NCI-H226 (cell line): ENCODE results near the gene FNBP1.
"Not testable (repeated sequence)": the region's sequence is repeated elsewhere in the genome, so short reads cannot be mapped to it uniquely, and the experiment has no call there.

Experiments
- DNase-seq: peaks from one replicate; pipeline ENCODE4 v3.0.0-alpha.2; 2015

The FNBP1 gene

DNA sequence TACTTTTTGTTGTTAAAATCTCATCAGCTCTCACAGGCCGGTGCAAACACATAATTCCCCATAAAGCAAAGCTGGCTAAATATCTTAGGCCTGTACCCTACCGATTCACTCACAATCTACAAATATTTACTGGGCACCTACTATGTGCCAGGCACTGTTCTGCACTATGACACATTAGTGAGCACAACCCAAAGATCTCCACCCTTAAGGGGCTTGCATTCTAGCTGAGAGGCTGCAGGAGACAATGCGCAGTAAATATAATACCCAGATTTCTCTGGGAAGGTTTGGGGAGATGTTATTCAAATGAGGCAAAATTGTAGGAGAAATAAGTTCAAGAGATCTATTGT lies 53.7 kb downstream of the FNBP1 start:
- no peak for DNase-seq

DNA sequence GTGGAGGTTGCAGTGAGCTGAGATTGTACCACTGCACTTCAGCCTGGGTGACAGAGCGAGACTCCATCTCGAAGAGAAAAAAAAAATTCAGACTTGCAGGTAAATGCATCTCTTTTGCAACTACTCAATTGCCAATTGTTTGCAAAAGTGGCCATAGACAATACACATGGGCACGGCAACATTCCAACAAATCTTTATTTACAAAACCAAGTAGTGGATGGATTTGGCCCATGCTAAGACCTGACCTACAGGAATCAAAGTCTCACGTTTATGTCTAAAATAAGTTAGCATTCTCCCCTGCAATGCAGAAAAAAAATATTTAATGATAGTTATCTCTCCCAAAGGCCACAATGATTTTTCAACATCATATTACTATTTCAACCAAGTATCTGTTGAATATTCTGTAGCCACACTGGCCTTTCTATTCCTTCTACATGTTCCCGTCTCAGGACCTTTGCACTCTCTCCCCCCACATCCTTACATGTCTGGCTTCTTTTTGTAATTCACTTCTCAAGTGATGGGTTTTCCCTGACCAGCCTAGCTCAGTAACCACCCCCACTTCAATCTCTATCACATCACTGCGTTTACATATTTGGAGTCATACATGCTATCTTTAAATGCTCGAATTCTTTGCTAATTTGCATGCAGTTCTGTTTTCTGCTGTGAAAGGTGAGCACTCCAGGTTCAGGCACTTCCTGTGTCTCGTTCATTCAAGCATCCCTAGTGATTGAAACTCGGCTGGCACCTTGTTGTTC lies 54.2 kb downstream of the FNBP1 start:
- DNase-seq = peak; percentile 2

DNA sequence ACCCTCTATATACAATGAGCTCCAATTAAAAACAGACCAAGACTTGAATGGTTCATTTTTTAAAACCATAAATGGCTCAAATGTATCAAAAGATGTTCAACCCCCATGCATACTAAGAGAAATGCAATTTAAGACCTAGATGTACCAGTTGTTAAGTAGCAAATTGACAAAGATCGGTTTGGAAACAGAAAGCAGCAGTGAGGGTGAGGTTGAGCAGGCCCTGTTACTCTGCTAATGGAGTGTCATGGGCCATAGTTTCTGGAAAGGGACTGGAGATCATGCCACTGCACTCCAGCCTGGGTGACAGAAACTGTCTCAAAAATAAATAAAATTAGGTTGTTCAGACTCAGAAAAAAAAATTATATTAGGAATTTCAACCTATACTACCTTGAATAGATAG lies 55.0 kb downstream of the FNBP1 start:
- DNase-seq = no peak

GRCh38 chr9:129987047-129987446 lies 55.9 kb downstream of the FNBP1 start:
- no peak for DNase-seq

- DNase-seq = not testable (repeated sequence)
These were observed 58.4 kb downstream of the FNBP1 start for GRCh38 chr9:129984589-129984988.

GRCh38 chr9:129983891-129984290 lies 59.1 kb downstream of the FNBP1 start:
- DNase-seq = peak; percentile 31

DNA sequence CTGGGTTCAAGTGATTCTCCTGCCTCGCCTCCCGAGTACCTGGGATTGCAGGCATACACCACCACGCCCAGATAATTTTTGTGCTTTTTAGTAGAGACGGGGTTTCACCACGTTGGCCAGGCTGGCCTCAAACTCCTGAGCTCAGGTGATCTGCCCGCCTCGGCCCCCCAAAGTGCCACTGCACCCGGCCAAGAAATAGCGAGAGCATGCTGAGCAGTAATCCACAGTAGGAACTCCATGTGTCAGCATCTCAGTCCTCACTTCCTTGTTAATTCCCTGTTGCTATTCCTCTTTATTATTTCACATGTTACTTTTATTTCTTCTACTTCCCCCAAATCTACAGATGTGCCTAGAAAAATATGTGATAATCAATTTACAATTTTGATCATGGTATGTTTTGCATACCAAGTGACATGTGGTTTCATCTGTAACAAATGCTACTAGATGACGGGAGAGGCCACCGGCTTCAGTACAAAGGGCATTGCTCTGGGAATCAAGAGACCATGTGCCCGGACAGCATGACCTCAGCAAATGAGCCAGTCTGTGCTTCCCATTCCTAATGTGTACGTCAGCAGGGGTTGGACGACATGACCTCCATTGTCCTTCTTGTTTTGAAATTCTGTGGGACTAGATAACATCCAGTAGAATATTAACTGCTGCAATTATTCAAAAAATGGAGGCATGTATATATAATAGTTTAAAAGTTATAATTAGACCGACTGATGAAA lies 61.6 kb downstream of the FNBP1 start:
- no peak for DNase-seq

DNA sequence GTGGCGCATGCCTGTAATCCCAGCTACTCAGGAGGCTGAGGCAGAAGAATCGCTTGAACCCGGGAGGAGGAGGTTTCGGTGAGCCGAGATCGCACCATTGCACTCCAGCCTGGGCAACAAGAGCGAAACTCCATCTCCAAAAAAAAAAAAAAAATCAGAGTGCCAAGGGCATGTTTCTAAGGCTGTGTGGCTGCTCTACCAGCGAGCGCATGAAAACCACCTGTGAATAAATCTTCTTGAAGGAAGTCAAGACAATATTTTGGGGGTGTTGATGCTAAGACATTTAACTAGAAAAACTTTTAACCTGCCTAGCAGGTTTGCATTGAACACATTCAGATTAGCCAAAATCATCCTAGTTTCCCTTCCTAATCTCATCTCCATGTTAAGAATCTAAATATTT lies 62.8 kb downstream of the FNBP1 start:
- not testable (repeated sequence) for DNase-seq

DNA sequence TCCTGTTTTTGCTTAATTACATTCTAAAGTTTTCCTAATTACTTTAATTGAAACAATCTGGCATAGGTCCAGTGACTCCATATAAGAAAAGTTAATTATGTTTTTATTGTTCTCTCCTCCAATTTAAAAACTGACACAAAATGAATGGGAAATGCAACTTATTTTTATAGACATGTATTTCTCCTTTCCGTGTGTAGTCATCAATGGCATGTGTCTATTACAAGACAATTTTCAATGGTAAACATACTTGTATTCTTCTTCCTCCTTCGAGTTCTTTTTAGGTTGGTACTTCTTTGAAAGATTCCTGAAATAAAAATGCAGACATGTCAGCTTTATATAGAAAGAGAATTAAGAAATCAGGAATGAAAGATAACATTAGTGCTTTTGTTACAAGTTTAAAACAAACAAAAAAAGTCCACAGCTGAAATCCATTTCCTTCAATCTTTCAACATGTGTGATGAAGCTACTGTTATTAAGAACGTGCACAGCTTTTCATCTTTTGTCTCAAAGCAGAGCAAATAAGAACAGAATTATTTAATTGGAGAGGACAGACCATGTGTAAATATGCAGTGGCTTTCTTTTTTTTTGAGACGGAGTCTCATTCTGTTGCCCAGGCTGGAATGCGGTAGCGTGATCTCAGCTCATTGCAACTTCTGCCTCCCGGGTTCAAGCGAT lies 63.8 kb downstream of the FNBP1 start:
- DNase-seq = no peak

- no peak for DNase-seq
These were observed 70.2 kb downstream of the FNBP1 start for GRCh38 chr9:129972816-129973215.

GRCh38 chr9:129968690-129969485 lies 74.1 kb downstream of the FNBP1 start:
- peak; percentile 94 for DNase-seq

GRCh38 chr9:129964901-129965734 lies 77.9 kb downstream of the FNBP1 start:
- no peak for DNase-seq

- no peak for DNase-seq
These were observed 79.9 kb downstream of the FNBP1 start for GRCh38 chr9:129962889-129963703.

DNA sequence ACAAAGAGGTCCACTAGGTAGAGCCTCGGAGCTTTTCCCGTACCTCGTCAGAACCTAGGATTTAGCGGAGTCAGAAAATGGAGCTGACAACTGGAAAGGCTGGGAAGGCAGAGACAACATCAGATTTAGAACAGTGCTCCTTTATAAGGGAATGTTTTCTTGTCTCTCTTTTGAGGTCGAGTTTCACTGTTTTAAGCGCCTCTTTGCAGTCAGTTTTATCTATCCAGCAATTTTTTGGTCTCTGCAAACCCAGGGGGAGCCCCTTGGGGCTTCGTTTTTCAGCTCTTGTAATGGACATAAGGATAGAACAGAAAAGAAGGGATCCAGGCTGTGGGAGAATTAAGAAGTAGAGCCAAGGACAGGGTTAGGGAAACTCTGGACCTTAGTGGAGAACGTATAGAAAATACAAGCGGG lies 80.5 kb downstream of the FNBP1 start:
- no peak for DNase-seq

- DNase-seq = no peak
These were observed 84.2 kb downstream of the FNBP1 start for GRCh38 chr9:129958796-129959195.

- DNase-seq = peak; percentile 56
These were observed 88.0 kb downstream of the FNBP1 start for GRCh38 chr9:129954868-129955550.

DNA sequence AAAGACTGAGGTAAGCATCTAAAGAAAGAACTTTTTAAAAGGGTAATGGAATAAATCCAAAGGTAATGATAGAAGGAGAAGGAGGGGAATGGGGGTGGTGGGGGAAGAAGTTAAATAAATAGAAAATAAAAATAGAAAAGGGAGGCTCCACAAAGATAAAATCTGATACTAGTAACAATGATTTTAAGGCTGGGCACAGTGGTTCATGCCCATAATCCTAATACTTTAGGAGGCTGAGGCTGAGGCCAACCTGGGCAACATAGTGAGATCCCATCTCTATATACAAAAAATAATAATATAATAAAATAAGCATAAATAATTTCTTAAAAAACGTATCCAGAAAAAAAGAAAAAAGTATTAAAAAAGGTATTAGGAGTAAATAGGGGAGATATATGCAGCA lies 89.3 kb downstream of the FNBP1 start:
- DNase-seq = no peak

DNA sequence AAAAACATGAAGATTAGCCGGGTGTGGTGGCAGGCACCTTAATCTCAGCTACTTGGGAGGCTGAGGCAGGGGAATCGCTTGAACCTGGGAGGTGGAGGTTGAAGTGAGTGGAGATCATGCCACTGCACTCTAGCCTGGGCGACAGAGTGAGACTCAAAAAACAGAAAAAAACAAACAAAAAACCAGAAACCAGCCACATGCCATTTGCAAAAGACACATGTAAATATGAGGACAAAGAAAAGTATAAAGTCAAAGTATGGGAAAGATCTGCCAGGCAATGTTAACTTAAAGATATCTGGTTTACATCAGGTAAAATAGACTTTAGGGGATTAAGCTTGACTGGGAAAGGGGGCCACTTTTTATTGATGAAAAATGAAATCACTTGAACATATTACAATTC lies 90.7 kb downstream of the FNBP1 start:
- no peak for DNase-seq

DNA sequence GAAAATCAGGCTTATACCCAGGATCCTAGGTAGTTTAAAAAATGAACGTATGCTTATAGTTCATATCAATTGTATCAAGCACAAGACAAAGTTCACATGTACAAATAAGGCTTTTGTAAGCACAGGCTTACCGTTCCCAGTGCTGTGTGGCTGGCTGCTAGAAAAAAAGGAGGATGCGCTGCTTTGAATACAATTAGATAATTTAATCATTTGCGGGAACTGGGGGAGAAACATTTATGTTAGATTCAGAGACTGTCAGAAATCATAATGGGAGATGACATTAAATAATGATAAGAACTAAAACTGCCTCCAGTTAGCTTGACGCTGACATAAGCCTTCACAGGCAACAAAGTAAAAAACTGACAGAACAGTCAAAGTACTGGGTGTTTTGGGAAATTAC lies 93.2 kb downstream of the FNBP1 start:
- DNase-seq = no peak

DNA sequence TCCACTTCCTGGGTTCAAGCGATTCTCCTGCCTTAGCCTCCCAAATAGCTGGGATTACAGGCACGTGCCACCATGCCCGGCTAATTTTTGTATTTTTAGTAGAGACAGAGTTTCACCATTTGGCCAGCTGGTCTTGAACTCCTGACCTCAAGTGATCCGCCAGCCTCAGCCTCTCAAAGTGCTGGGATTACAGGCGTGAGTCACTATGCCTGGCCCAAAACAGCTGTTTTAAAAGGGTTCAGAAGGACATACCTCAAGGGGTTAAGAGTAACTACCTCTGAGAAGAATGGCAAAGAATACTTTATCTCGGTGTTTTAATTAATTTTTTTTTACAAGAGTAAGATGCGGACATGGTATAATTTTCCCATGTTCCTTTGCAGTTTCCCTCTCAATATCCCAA lies 94.4 kb downstream of the FNBP1 start:
- DNase-seq = not testable (repeated sequence)
